ENCODE results near the gene RNF151.
"Not testable (repeated sequence)": the region's sequence is repeated elsewhere in the genome, so short reads cannot be mapped to it uniquely, and the experiment has no call there.

Gene RNF151

GRCh38 chr16:2004795-2005517 is 38.3 kb downstream of the RNF151 start:
- no peak for DNase-seq (ENCODE audit: insufficient read length, low spot score)
- no peak for FAIRE-seq

GRCh38 chr16:2005646-2006045 is 39.0 kb downstream of the RNF151 start:
- no peak for DNase-seq (ENCODE audit: insufficient read length, low spot score)
- FAIRE-seq: no peak

- no peak for FAIRE-seq
Observed at GRCh38 chr16:2006317-2006716, 39.7 kb downstream of the RNF151 start.

GRCh38 chr16:2007081-2007836 is 40.6 kb downstream of the RNF151 start:
- no peak for FAIRE-seq
- no peak for DNase-seq (ENCODE audit: insufficient read length, low spot score)

More at GRCh38 chr16:2006317-2006716, 39.7 kb downstream of the RNF151 start:
- DNase-seq (ENCODE audit: insufficient read length, low spot score): no peak

GRCh38 chr16:2008009-2008526 is 41.4 kb downstream of the RNF151 start:
- DNase-seq (ENCODE audit: insufficient read length, low spot score): no peak
- no peak for FAIRE-seq

GRCh38 chr16:2008631-2009163 is 42.0 kb downstream of the RNF151 start:
- FAIRE-seq: no peak
- DNase-seq (ENCODE audit: insufficient read length, low spot score): no peak

GRCh38 chr16:2009164-2009711 is 42.6 kb downstream of the RNF151 start:
- DNase-seq (ENCODE audit: insufficient read length, low spot score): no peak
- FAIRE-seq: no peak

GRCh38 chr16:2009791-2010510 is 43.3 kb downstream of the RNF151 start, which contains the start of gene ZNF598:
TSS of gene ZNF598 (minus strand) at chr16:2009821.
- peak; percentile 82 for FAIRE-seq
- DNase-seq (ENCODE audit: insufficient read length, low spot score): peak; percentile 96

- FAIRE-seq; DNase-seq (ENCODE audit: insufficient read length, low spot score): not testable (repeated sequence)
Observed at GRCh38 chr16:2011726-2012125, 45.1 kb downstream of the RNF151 start.

GRCh38 chr16:2013527-2013926 is 46.9 kb downstream of the RNF151 start:
- DNase-seq (ENCODE audit: insufficient read length, low spot score): no peak
- FAIRE-seq: no peak

GRCh38 chr16:2015117-2015946 is 48.7 kb downstream of the RNF151 start:
- no peak for FAIRE-seq
- DNase-seq (ENCODE audit: insufficient read length, low spot score): no peak

GRCh38 chr16:2015947-2016208 is 49.2 kb downstream of the RNF151 start:
- no peak for DNase-seq (ENCODE audit: insufficient read length, low spot score)
- no peak for FAIRE-seq

- DNase-seq (ENCODE audit: insufficient read length, low spot score) (no peak), FAIRE-seq (no peak)
Observed at GRCh38 chr16:2016407-2016922, 49.8 kb downstream of the RNF151 start.
